GM21717 (cell line): Measurements from ENCODE around the gene CHST4.
"Not testable (repeated sequence)": the region's sequence is repeated elsewhere in the genome, so short reads cannot be mapped to it uniquely, and the experiment has no call there.

Experiments
- ATAC-seq: cut with Tn5 transposase; IDR thresholded peaks from one replicate; pipeline ENCODE4 v1.9.1; 2021; ENCODE audit warnings: mild to moderate bottlenecking, moderate library complexity; ENCODE audit not compliant: unreplicated experiment

The CHST4 gene

GRCh38 chr16:71520550-71520949, 5.7 kb upstream of the CHST4 start:
- no peak for ATAC-seq

GRCh38 chr16:71524566-71525553, 1.4 kb upstream of the CHST4 start:
- no peak for ATAC-seq

GRCh38 chr16:71528257-71528656, 2.0 kb downstream of the CHST4 start:
- ATAC-seq = no peak

- no peak for ATAC-seq
Observed at GRCh38 chr16:71528863-71529262, 2.6 kb downstream of the CHST4 start.

- ATAC-seq = no peak
Observed at GRCh38 chr16:71532366-71532765, 6.1 kb downstream of the CHST4 start.

- ATAC-seq = no peak
Observed at GRCh38 chr16:71536752-71537499, 10.7 kb downstream of the CHST4 start.

GRCh38 chr16:71537643-71538042, 11.4 kb downstream of the CHST4 start:
- ATAC-seq = peak; percentile 74

GRCh38 chr16:71542377-71542776, 16.2 kb downstream of the CHST4 start:
- ATAC-seq = peak; percentile 79

GRCh38 chr16:71547168-71547567, 20.9 kb downstream of the CHST4 start:
- ATAC-seq = no peak

- ATAC-seq = no peak
Observed at GRCh38 chr16:71552698-71553503, 26.7 kb downstream of the CHST4 start.

GRCh38 chr16:71555230-71555891, 29.1 kb downstream of the CHST4 start:
- no peak for ATAC-seq

GRCh38 chr16:71557299-71557698, 31.1 kb downstream of the CHST4 start:
- no peak for ATAC-seq

GRCh38 chr16:71557954-71558582, 31.8 kb downstream of the CHST4 start:
- ATAC-seq = no peak

- no peak for ATAC-seq
Observed at GRCh38 chr16:71559855-71560254, 33.6 kb downstream of the CHST4 start.

- not testable (repeated sequence) for ATAC-seq
Observed at GRCh38 chr16:71561886-71562285, 35.7 kb downstream of the CHST4 start.

- ATAC-seq = no peak
Observed at GRCh38 chr16:71562552-71562951, 36.3 kb downstream of the CHST4 start.

- ATAC-seq = peak; percentile 9
Observed at GRCh38 chr16:71564335-71564967, 38.2 kb downstream of the CHST4 start.

- no peak for ATAC-seq
Observed at GRCh38 chr16:71565812-71566700, 39.8 kb downstream of the CHST4 start.

GRCh38 chr16:71567931-71568330, 41.7 kb downstream of the CHST4 start:
- ATAC-seq = no peak
